ENCODE data around the gene SEMA4D.
A peak's percentile ranks its signal among the peaks of the same experiment; 100 is the strongest.

Gene SEMA4D

DNA sequence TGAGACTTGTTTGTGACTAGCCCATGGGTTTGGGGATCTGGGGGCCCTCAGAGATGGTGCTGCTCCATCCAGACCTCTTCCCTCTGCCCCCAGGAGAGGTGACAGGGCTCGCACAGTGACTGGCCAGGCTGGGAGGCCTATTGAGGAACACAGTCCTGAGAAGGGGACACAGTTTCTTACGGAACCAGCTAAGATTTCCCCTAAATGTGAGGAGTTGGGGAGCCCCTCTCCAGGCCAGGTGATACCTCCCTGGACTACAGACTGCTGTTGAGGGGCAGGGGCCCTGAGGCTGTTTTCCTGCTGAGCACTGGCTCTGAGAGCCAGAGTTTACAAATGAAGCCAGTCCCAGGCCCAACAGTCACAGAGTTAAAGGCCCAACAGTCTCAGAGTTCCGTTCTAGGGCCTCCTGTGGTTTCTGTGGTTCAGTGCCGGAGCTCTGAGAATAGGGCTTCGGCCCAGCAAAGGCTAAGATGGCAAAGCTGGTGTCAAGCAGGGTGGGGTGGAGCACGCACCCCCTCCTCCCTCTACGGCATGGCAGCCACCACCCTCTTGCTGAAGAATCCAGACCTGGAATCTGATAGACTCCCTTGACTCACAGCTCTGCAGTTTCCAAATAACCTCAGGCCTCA is 1.1 kb upstream of the SEMA4D start:
- H3K27me3 ChIP-seq (ENCODE audit: low read depth, low read length): peaks cover 10% of the 10 kb centered on the region; the same call in 1 of the 2 replicates
- no peak overlapping the region for H3K9ac ChIP-seq (ENCODE audit: low read length)
- H2AFZ ChIP-seq (ENCODE audit: low read depth, low read length): 0 out of 2 replicates have a peak overlapping the region, but pooled peaks have one; percentile 3
- no peak overlapping the region for H3K4me3 ChIP-seq (ENCODE audit: low read length)
- H3K27ac ChIP-seq (ENCODE audit: low read length): no peak overlapping the region
- TF ChIP-seq CTCF (IDR thresholded peaks at IDR 0.05; ENCODE audit: low read depth, low read length) (no peak), EZH2phosphoT487 (IDR thresholded peaks at IDR 0.05; ENCODE audit: low read depth) (no peak)
- H4K20me1 ChIP-seq (ENCODE audit: insufficient read depth, low read length): peaks cover 9% of the 10 kb centered on the region; the same call in 1 of the 2 replicates
- no peaks in the 10 kb centered on the region for H3K36me3 ChIP-seq (replicated peaks; ENCODE audit: low read depth, low read length)
- no peaks in the 10 kb centered on the region for H3K9me3 ChIP-seq (ENCODE audit: insufficient read depth, low read length)
- peaks cover 17% of the 10 kb centered on the region for H3K79me2 ChIP-seq (ENCODE audit: low read length)
- H3K4me1 ChIP-seq (ENCODE audit: low read length): peaks cover 22% of the 10 kb centered on the region
- peak overlapping the region; percentile 32; the same call in 1 of the 2 replicates for H3K4me2 ChIP-seq (ENCODE audit: low read length)

GRCh38 chr9:89497257-89497963 is 503 bp downstream of the SEMA4D start:
- TF ChIP-seq CTCF (IDR thresholded peaks at IDR 0.05; ENCODE audit: low read depth, low read length) (no peak), EZH2phosphoT487 (IDR thresholded peaks at IDR 0.05; ENCODE audit: low read depth) (no peak)
- Histone ChIP-seq H3K36me3 (replicated peaks; ENCODE audit: low read depth, low read length) (no peaks in the 10 kb centered on the region), H3K4me3 (ENCODE audit: low read length) (peak overlapping the region; percentile 98), H4K20me1 (ENCODE audit: insufficient read depth, low read length) (peaks cover 9% of the 10 kb centered on the region; the same call in 1 of the 2 replicates), H3K9me3 (ENCODE audit: insufficient read depth, low read length) (no peaks in the 10 kb centered on the region), H2AFZ (ENCODE audit: low read depth, low read length) (peak overlapping the region; percentile 45; the same call in 1 of the 2 replicates), H3K4me1 (ENCODE audit: low read length) (peaks cover 22% of the 10 kb centered on the region), H3K9ac (ENCODE audit: low read length) (peak overlapping the region; percentile 83), H3K79me2 (ENCODE audit: low read length) (peaks cover 28% of the 10 kb centered on the region), H3K27ac (ENCODE audit: low read length) (no peak overlapping the region), H3K4me2 (ENCODE audit: low read length) (peak overlapping the region; percentile 100), H3K27me3 (ENCODE audit: low read depth, low read length) (peaks cover 2% of the 10 kb centered on the region; the same call in 1 of the 2 replicates)

- peaks cover 33% of the 10 kb centered on the region for H3K79me2 ChIP-seq (ENCODE audit: low read length)
- peak overlapping the region; percentile 83 for H3K9ac ChIP-seq (ENCODE audit: low read length)
- no peaks in the 10 kb centered on the region for H3K36me3 ChIP-seq (replicated peaks; ENCODE audit: low read depth, low read length)
- peaks cover 22% of the 10 kb centered on the region for H3K4me1 ChIP-seq (ENCODE audit: low read length)
- H3K27ac ChIP-seq (ENCODE audit: low read length): no peak overlapping the region
- TF ChIP-seq CTCF (IDR thresholded peaks at IDR 0.05; ENCODE audit: low read depth, low read length) (no peak), EZH2phosphoT487 (IDR thresholded peaks at IDR 0.05; ENCODE audit: low read depth) (no peak)
- H3K27me3 ChIP-seq (ENCODE audit: low read depth, low read length): peaks cover 2% of the 10 kb centered on the region; the same call in 1 of the 2 replicates
- peak overlapping the region; percentile 100 for H3K4me2 ChIP-seq (ENCODE audit: low read length)
- peaks cover 9% of the 10 kb centered on the region; the same call in 1 of the 2 replicates for H4K20me1 ChIP-seq (ENCODE audit: insufficient read depth, low read length)
- peak overlapping the region; percentile 98 for H3K4me3 ChIP-seq (ENCODE audit: low read length)
- H3K9me3 ChIP-seq (ENCODE audit: insufficient read depth, low read length): no peaks in the 10 kb centered on the region
- H2AFZ ChIP-seq (ENCODE audit: low read depth, low read length): no peak overlapping the region
Observed at GRCh38 chr9:89496645-89497256, 1.2 kb downstream of the SEMA4D start.
